Measurements from ENCODE around the gene ARHGAP42. TPM values are rescaled to one million over a fixed set of nuclear protein-coding genes. Genes with fewer than 3 reads are reported as not detected.

The ARHGAP42 gene
- total RNA-seq, 4 donors from 2014 or later = 7.6 to 22.2 (median 14.6) TPM

GRCh38 chr11:101028644-101029043, 341.6 kb downstream of the ARHGAP42 start:
- intact Hi-C loops (cut with DNase I; ENCODE audit: low total_unique reads) = no loop called here
- no peak overlapping the region for H3K4me3 ChIP-seq (ENCODE audit: low read depth, poor library complexity, severe bottlenecking)
- 50 to 57% methylated on average over 1 of the region's 1 CpG for WGBS, 2 donors
- no peak for DNase-seq (ENCODE audit: low spot score in 2 of 2)
- TF ChIP-seq POLR2A (IDR thresholded peaks at IDR 0.05) (no peak), CTCF (IDR thresholded peaks at IDR 0.05) (no peak)

DNA sequence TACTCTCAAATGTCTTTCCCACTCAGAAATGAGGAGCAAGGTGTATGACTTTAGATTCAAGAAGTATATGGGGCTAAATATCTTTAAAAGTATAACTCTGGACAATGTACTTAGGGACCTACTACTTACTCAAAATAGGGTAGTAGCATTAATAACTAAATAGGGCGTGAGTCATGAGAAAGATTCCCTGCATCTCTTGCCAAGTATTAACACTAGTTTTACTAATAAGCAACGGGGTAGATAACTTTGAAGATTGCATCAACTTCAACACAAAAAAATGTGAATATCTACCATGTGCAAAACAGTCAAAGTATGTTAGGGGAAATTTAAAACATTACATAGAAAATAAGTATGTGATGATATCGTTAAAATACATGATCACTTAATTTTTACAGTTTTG, 342.9 kb downstream of the ARHGAP42 start:
- TF ChIP-seq POLR2A (IDR thresholded peaks at IDR 0.05) (no peak), CTCF (IDR thresholded peaks at IDR 0.05) (no peak)
- no peak overlapping the region for H3K4me3 ChIP-seq (ENCODE audit: low read depth, poor library complexity, severe bottlenecking)
- WGBS, 2 donors = 38 to 39% methylated on average over 3 of the region's 3 CpGs
- no peak for DNase-seq (ENCODE audit: low spot score in 2 of 2)
- intact Hi-C loops (cut with DNase I; ENCODE audit: low total_unique reads) = no loop called here

GRCh38 chr11:101030692-101031091, 343.6 kb downstream of the ARHGAP42 start:
- intact Hi-C loops (cut with DNase I; ENCODE audit: low total_unique reads) = no loop called here
- H3K4me3 ChIP-seq (ENCODE audit: low read depth, poor library complexity, severe bottlenecking) = no peak overlapping the region
- WGBS, 2 donors = 80 to 92% methylated on average over 1 of the region's 1 CpG
- DNase-seq (ENCODE audit: low spot score in 2 of 2) = no peak
- TF ChIP-seq POLR2A (IDR thresholded peaks at IDR 0.05) (no peak), CTCF (IDR thresholded peaks at IDR 0.05) (no peak)

GRCh38 chr11:101031713-101032112, 344.6 kb downstream of the ARHGAP42 start:
- intact Hi-C loops (cut with DNase I; ENCODE audit: low total_unique reads) = no loop called here
- DNase-seq (ENCODE audit: low spot score in 2 of 2) = no peak
- WGBS, 2 donors = 84 to 89% methylated on average over 3 of the region's 3 CpGs
- TF ChIP-seq CTCF (IDR thresholded peaks at IDR 0.05) (no peak), POLR2A (IDR thresholded peaks at IDR 0.05) (no peak)
- H3K4me3 ChIP-seq (ENCODE audit: low read depth, poor library complexity, severe bottlenecking) = no peak overlapping the region

DNA sequence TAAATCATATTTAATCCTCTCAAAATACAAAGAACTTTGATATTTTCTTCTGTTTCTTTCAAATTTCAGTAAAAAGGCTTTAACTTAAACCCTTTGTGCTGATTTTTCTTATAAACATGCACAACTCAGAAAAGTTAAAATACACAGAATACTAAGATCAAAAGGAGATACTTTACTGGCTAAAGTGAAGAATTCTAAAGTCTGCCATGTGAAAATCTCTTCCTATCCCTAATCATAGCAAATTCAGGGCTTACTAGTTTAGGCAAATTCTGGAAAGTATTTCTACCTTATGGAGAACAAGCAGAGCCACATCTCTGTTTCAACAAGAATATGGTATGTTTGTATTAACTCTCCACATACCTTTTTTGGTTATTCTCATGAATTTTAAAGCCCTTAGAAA, 345.9 kb downstream of the ARHGAP42 start:
- TF ChIP-seq CTCF (IDR thresholded peaks at IDR 0.05) (no peak), POLR2A (IDR thresholded peaks at IDR 0.05) (no peak)
- intact Hi-C loops (cut with DNase I; ENCODE audit: low total_unique reads) = no loop called here
- DNase-seq (ENCODE audit: low spot score in 2 of 2) = no peak

GRCh38 chr11:101034076-101034475, 347.0 kb downstream of the ARHGAP42 start:
- peak in 1 of 2 donors; percentile 17 for DNase-seq (ENCODE audit: low spot score in 2 of 2)
- 20 to 34% methylated on average over 4 of the region's 4 CpGs for WGBS, 2 donors

More for the DNA sequence above, 345.9 kb downstream of the ARHGAP42 start:
- no peak overlapping the region for H3K4me3 ChIP-seq (ENCODE audit: low read depth, poor library complexity, severe bottlenecking)

More at GRCh38 chr11:101034076-101034475, 347.0 kb downstream of the ARHGAP42 start:
- TF ChIP-seq POLR2A (IDR thresholded peaks at IDR 0.05) (no peak), CTCF (IDR thresholded peaks at IDR 0.05) (no peak)
- intact Hi-C loops (cut with DNase I; ENCODE audit: low total_unique reads) = no loop called here
- H3K4me3 ChIP-seq (ENCODE audit: low read depth, poor library complexity, severe bottlenecking) = no peak overlapping the region
